Stimulated activated CD4-positive, alpha-beta T cell treated with anti-CD3 and anti-CD28 coated beads, TNF-alpha, amount 100 ng/mL, for 4 hours (primary cell): Measurements from ENCODE around the gene SNRPA1.

Experiments
- DNase-seq, 3 experiments: peaks; one replicate each; pipeline ENCODE4 v3.0.0-alpha.2; 2020; ENCODE audit warnings: low read depth in 3 of 3

Gene SNRPA1

DNA sequence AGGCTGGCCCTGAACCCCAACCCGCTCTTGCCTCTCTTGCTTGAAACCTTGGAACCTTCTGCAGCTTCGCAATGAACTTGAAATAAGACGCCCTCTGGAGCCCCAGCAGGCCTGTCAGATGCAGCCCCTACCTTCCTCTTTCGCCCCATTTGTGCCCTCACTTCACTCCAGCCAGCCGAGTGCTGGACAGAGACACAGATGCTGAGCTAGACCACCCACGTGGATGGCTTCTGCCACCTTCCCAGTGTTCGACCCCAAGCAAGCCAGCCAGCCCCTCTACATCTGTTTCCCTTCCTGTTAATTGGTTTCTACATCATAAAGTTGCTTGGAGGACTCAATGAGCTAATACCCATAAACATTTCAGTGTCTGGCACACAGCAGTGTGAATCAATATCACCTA lies 23.8 kb upstream of the SNRPA1 start:
- no peak for DNase-seq

DNA sequence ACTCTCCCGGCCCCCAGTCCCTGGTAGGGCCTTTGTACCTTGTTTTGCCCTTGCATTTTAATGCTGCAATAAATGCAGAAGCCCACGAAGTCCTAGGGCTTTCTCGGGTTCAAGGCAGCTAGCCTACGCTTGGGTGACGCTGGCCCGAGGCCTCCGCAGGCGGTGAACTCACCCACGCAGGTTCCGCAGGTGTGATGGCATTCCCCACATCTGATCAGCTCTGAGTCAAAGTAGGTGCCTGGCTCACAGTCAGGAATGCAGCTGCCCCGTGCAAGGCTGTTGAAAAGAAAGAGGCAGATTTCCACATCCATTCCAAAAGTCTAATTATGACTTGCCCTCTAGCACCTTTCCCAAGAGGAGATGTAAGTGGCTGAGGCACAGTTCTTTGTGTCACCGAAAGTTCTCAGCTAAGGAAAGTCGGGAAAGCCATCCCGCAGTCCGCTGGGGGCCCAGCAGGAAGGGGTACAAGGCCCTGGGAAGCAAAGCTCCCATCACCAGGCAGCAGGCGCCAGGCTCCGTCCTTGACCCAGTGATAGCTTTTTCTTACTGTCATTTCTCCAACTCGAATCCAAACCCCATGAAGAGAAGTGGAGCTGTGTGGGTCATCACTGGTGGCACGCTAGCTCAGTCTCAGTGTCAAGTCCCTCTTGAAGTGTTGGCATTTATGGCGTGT lies 23.2 kb upstream of the SNRPA1 start:
- DNase-seq: no peak

- no peak for DNase-seq
Observed at GRCh38 chr15:101317336-101317872, 22.4 kb upstream of the SNRPA1 start.

- no peak for DNase-seq
Observed at GRCh38 chr15:101316529-101316928, 21.5 kb upstream of the SNRPA1 start.

GRCh38 chr15:101315736-101316135 lies 20.7 kb upstream of the SNRPA1 start:
- DNase-seq: no peak

DNA sequence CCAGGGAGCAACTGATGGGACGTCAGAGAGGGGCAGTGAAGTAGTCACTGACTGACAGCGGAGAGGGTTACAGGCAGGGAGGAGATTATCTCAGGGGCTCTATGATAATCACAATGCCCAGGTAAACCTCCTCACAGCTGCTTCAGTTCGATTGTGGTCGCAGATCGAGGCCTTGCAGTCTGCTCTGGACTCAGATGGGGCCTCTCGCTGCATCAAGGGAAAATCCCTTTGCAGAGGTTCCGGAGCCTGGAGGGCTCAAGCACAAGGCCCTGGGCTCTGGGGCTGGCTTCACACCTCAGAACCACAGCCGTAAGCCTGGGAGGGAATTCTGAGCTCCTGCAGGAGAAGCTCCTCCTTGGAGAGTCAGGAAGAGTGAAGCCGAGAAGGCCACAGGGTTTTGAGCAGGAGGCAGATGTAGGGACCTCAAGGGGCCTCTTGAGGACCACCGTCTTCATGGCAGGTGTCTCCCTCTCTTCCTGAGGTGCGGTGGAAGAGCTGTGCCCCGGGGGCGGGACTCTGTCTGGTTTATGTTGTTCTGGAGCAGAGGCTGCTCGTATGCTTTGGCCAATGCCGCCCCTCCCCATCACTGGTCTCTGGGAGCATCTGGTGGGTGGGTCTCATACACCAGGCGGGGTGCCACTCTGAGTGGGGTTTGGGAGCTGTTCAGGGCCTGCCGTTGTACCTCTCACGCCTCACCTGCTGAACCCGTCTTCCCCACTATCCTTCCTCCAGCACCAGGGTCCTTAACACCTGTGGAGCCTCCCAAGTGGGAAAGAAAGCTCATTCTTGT lies 19.5 kb upstream of the SNRPA1 start:
- DNase-seq: no peak

DNA sequence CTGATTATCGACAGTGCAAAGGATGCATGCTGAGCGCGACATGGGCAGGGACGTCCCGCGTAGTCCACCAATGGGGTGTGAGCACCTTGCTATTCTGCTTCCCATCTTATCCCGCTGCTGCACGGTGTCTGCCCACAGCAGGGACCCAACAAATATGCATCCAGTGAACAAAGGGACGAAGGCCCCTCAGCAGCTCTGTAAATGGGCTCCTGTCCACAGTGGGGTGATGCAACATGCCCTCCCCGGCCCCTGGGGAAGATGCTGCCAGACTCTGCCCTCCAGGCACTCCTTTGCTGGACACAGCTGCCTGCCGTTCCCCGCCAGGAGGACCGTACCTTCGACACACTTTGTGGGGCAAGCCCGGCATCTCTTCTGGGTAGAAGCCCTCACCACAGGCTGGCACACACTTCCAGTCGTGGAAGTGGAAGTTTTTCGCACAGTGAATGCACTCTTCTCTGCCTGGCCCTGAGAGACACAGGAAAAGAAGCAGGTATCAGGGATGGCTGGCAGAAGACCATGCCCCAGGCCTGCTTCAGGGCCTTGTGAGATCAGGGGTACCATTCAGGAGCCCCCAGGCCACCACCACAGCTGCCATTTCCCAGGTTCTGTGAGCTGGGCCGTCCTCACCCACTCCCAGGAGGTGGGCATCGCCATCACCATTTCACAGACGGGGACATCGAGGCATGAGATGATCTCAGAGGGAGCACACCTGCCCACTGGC lies 18.2 kb upstream of the SNRPA1 start:
- no peak for DNase-seq

- no peak for DNase-seq
Observed at GRCh38 chr15:101310508-101310907, 15.5 kb upstream of the SNRPA1 start.

GRCh38 chr15:101310161-101310480 lies 15.1 kb upstream of the SNRPA1 start:
- no peak for DNase-seq

DNA sequence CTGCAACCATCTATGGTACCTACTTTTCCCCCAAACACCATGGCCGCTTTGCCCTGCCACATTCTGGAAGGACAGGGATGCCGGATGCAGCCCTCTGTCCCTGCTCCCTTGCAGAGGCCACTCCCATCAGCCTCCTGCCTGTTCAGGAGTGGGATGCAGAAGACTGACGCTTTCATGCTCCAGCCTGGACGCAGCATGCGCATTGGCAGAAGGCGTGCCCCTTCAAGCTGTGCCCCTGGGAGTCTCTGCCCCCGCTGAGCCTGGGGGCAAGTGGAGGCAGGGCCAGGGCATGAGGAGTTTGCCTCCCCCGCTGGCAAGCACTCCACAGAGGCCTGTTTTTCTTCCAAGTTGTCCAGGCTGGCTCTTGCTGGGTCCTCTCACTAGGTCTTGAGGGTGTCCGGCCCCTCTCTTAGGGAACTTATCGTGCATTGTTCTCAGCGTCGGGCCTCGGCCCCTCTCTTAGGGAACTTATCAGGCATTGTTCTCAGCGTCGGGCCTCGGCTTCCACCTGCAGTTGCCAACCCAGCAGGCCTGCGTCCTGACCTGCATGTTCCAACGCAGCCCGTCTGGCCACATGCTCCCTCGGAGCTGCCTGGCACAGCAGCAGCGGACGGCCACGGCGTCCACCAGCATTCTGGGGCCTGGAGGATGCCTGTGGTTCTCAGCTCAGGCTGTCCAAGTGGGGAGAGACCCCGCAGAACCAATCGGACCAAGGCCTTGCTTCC lies 14.6 kb upstream of the SNRPA1 start:
- no peak for DNase-seq

DNA sequence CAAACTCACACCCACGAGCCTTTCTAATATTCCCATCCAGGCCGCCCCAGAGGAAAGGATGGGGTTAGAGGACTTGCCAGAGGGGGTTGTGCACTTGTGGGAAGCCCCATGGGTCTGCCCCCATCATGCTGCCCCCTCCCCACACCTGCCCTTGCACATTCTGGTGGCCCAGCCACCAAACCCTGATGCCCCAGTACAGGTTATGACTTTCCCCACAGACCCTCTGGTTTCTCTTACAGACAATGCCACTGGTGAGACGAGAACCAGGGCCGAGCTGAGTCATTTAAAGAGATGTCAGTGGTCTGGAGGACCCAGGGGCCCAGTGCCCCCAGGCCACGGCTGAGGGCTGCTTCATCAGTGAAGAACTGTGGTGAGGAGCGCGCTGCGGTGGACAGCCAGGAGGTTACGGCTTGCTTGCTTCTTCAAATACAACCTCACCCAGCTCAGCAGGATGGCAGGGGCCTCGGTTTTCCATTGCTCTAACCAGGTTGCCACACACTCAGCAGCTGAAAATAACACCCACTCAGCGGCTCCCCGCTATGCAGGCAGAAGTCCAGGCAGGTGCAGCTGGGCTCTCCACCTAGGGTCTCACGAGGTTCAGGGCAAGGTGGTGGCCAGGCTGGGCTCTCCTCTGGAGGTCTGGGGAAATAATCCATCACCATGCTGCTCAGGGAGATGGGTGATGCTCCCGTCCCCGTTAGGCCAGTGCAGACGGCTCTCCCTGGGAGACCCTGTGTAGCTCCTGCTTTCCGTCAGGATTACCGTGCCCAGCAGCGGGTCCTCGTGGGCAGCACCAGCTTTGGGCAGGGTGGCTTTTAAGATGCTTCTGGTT lies 13.8 kb upstream of the SNRPA1 start:
- no peak for DNase-seq

- DNase-seq: no peak
Observed at GRCh38 chr15:101307897-101308603, 13.0 kb upstream of the SNRPA1 start.

- no peak for DNase-seq
Observed at GRCh38 chr15:101307048-101307896, 12.2 kb upstream of the SNRPA1 start.

- no peak for DNase-seq
Observed at GRCh38 chr15:101306341-101307047, 11.4 kb upstream of the SNRPA1 start.

DNA sequence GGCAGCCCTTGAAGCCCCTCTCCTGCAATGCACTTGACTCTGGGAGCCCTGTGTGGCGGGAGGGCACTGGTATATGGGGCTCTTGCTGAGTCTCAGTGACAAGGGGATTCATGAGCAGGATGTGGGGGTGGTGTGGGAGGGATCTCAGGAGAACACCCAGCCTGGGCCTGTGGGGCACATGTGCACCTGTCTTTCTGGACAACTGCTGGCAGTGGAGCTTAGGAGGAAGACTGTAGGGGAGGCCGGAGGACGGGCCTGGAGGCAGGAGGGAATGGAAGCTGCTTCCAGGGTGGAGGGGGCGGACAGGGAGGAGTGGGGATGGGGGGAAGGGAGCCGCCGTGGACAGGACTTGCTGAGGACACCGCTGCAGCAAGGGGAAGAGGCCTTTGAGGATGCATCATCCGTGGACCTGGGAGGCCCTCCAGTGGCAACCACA lies 10.8 kb upstream of the SNRPA1 start:
- DNase-seq: no peak

DNA sequence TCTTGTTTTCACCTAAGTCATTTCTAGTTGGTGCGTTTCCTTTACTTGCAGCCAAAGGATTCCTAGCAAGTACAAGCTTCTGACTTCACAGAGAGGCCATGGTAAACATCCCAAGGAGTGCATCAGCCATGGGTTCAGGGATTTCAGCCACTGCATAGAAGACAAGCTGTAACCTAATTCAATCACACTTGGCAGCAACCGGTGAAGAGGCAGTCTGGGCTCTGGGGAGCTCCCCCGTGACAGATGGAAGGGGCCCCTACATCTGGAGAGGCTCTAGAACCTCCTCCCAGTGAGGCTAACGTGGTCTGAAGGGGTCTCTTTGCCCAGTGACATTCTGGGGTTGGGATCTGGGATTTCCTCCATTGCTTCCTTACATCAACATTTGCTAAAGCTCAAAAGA lies 8.4 kb upstream of the SNRPA1 start:
- DNase-seq: no peak

DNA sequence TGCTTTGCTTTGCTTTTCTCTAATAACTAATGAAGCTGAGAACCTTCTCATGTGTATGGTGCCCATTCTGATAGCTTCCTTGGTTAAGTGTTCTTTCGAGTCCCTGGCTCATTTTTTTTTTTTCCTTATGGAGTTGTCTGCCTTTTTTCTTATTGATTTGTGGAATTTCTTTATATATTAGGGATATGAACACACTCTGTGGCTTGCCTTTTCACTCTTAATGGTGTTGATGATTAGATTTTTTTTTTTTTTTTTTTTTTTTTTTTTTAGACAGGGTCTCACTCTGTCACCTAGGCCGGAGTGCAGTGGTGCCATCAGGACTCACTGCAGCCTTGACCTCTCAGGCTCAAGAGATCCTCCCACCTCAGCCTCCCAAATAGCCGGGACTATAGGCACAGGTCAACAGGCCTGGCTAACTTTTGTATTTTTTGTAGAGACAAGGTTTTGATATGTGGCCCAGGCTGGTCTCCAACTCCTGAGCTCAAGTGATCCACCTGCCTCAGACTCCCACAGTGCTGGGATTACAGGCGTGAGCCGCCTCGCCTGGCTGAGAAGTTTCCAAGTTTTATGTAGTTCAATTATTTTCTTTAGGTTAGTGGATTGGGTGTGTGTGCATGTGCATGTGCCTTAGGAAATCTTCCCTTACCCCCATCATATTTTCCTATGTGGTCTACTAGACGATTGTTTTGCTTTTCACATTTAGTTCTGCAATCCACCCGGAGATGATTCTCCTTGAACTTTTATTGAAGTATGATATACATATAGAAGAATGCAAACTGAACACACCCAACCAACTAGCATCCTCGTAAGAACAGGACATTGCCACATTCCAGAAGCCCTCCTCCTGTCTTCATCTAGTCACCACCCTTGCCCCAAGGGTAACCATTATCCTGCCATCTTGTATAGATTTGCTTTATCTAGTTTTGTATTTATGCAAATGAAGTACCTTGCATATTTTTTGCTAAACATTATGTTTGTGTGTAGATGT lies 1.7 kb upstream of the SNRPA1 start:
- no peak for DNase-seq
